ENCODE data around the gene ASTN2.

Gene ASTN2, protein sequence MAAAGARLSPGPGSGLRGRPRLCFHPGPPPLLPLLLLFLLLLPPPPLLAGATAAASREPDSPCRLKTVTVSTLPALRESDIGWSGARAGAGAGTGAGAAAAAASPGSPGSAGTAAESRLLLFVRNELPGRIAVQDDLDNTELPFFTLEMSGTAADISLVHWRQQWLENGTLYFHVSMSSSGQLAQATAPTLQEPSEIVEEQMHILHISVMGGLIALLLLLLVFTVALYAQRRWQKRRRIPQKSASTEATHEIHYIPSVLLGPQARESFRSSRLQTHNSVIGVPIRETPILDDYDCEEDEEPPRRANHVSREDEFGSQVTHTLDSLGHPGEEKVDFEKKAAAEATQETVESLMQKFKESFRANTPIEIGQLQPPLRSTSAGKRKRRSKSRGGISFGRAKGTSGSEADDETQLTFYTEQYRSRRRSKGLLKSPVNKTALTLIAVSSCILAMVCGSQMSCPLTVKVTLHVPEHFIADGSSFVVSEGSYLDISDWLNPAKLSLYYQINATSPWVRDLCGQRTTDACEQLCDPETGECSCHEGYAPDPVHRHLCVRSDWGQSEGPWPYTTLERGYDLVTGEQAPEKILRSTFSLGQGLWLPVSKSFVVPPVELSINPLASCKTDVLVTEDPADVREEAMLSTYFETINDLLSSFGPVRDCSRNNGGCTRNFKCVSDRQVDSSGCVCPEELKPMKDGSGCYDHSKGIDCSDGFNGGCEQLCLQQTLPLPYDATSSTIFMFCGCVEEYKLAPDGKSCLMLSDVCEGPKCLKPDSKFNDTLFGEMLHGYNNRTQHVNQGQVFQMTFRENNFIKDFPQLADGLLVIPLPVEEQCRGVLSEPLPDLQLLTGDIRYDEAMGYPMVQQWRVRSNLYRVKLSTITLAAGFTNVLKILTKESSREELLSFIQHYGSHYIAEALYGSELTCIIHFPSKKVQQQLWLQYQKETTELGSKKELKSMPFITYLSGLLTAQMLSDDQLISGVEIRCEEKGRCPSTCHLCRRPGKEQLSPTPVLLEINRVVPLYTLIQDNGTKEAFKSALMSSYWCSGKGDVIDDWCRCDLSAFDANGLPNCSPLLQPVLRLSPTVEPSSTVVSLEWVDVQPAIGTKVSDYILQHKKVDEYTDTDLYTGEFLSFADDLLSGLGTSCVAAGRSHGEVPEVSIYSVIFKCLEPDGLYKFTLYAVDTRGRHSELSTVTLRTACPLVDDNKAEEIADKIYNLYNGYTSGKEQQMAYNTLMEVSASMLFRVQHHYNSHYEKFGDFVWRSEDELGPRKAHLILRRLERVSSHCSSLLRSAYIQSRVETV (N-terminal part only)

DNA sequence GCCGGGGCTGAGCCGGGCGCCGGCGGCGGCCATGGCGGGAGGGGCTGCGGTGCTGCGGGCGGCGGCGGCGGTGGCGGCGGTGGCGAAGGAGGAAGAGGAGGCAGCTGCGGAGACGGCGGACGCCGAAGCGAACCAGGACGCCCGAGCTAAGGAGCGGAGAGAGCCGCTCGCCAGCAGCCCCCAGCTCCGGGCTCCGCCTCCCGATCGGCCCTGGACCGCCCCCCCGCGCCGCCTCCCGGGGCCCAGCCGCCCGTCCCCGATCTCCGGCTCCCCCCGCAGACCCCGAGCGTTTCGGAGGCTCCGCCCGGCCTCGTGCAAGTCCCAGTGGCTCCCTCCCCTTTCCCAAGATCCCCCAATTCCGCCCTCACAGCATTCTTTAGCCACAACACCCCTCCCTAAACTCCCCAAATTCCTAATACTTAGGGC, at the start of gene ASTN2:
ASTN2 (minus strand) TSS at position 152 of the 426 bp plus-strand sequence; CDS start at position 33, 119 bp downstream.
- TF ChIP-seq GATA2 (IDR thresholded peaks at IDR 0.05; ENCODE audit: low read depth, low read length), result no peak
- TF ChIP-seq GATA3 (IDR thresholded peaks at IDR 0.05; ENCODE audit: low read depth, low read length), result no peak

DNA sequence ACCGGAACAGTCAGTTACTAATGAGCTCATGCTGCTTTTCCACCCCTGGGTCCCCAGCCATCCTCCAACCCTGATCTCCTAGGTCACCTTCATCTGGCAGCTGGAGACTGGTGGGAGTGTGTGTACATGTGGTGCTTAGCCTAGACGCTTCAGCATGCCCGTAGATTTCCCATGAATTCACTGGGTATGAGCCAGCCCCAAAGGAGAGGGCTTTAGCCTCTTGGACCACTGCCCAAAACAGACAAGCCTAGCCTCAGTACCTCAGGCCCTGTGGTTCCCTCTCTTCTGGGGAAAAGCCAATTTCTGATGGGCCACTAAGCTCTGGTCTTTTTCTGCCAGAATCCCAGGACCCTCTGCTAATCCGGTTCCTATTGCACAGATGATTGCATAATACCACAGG, 48.0 kb upstream of the ASTN2 start:
- TF ChIP-seq GATA3 (IDR thresholded peaks at IDR 0.05; ENCODE audit: low read depth, low read length) (no peak), GATA2 (IDR thresholded peaks at IDR 0.05; ENCODE audit: low read depth, low read length) (no peak)

GRCh38 chr9:117461386-117461785, 46.5 kb upstream of the ASTN2 start:
- TF ChIP-seq GATA2 (IDR thresholded peaks at IDR 0.05; ENCODE audit: low read depth, low read length) (peak; percentile 86), GATA3 (IDR thresholded peaks at IDR 0.05; ENCODE audit: low read depth, low read length) (peak; percentile 71; the same call in 1 of the 2 replicates)

GRCh38 chr9:117460743-117461142, 45.9 kb upstream of the ASTN2 start:
- TF ChIP-seq GATA2 (IDR thresholded peaks at IDR 0.05; ENCODE audit: low read depth, low read length) (no peak), GATA3 (IDR thresholded peaks at IDR 0.05; ENCODE audit: low read depth, low read length) (no peak)

- no peak for TF ChIP-seq GATA2 (IDR thresholded peaks at IDR 0.05; ENCODE audit: low read depth, low read length)
- no peak for TF ChIP-seq GATA3 (IDR thresholded peaks at IDR 0.05; ENCODE audit: low read depth, low read length)
Observed at GRCh38 chr9:117459913-117460312, 45.1 kb upstream of the ASTN2 start.

GRCh38 chr9:117458066-117458465, 43.2 kb upstream of the ASTN2 start:
- TF ChIP-seq GATA3 (IDR thresholded peaks at IDR 0.05; ENCODE audit: low read depth, low read length) (no peak), GATA2 (IDR thresholded peaks at IDR 0.05; ENCODE audit: low read depth, low read length) (no peak)

- no peak for TF ChIP-seq GATA3 (IDR thresholded peaks at IDR 0.05; ENCODE audit: low read depth, low read length)
- TF ChIP-seq GATA2 (IDR thresholded peaks at IDR 0.05; ENCODE audit: low read depth, low read length), result no peak
Observed at GRCh38 chr9:117454711-117455110, 39.9 kb upstream of the ASTN2 start.

GRCh38 chr9:117453737-117454136, 38.9 kb upstream of the ASTN2 start:
- no peak for TF ChIP-seq GATA2 (IDR thresholded peaks at IDR 0.05; ENCODE audit: low read depth, low read length)
- TF ChIP-seq GATA3 (IDR thresholded peaks at IDR 0.05; ENCODE audit: low read depth, low read length), result no peak

DNA sequence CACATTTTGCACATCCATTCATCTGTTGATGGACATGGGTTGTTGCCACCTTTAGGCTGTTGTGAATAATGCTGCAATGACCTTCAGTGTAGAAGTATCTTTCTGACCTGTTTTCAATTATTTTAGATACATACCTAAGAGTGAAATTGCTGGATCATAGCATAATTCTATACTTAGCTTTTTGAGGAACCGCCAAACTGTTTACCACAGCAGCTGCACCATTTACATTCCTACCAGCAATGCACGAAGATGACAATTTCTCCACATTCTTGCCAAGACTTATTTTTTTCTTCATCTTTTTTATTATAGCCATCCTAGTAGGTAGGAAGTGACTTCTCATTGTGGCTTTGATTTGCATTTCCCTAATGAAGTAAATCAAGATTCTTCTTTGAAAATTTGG, 36.5 kb upstream of the ASTN2 start:
- TF ChIP-seq GATA2 (IDR thresholded peaks at IDR 0.05; ENCODE audit: low read depth, low read length) (no peak), GATA3 (IDR thresholded peaks at IDR 0.05; ENCODE audit: low read depth, low read length) (no peak)

- no peak for TF ChIP-seq GATA2 (IDR thresholded peaks at IDR 0.05; ENCODE audit: low read depth, low read length)
- TF ChIP-seq GATA3 (IDR thresholded peaks at IDR 0.05; ENCODE audit: low read depth, low read length), result no peak
Observed at GRCh38 chr9:117448066-117448465, 33.2 kb upstream of the ASTN2 start.

GRCh38 chr9:117445631-117446030, 30.8 kb upstream of the ASTN2 start:
- TF ChIP-seq GATA2 (IDR thresholded peaks at IDR 0.05; ENCODE audit: low read depth, low read length), result no peak
- TF ChIP-seq GATA3 (IDR thresholded peaks at IDR 0.05; ENCODE audit: low read depth, low read length), result no peak

- TF ChIP-seq GATA3 (IDR thresholded peaks at IDR 0.05; ENCODE audit: low read depth, low read length) (no peak), GATA2 (IDR thresholded peaks at IDR 0.05; ENCODE audit: low read depth, low read length) (no peak)
Observed at GRCh38 chr9:117444501-117444900, 29.6 kb upstream of the ASTN2 start.

GRCh38 chr9:117437283-117437682, 22.4 kb upstream of the ASTN2 start:
- TF ChIP-seq GATA3 (IDR thresholded peaks at IDR 0.05; ENCODE audit: low read depth, low read length), result no peak
- TF ChIP-seq GATA2 (IDR thresholded peaks at IDR 0.05; ENCODE audit: low read depth, low read length), result no peak

Data from SH-SY5Y (cell line).